ENCODE data around the gene G3BP2.
"Not testable (repeated sequence)": the region's sequence is repeated elsewhere in the genome, so short reads cannot be mapped to it uniquely, and the experiment has no call there.

The G3BP2 gene

GRCh38 chr4:75668596-75668995, 4.6 kb downstream of the G3BP2 start:
- no peak for TF ChIP-seq CTCF (IDR thresholded peaks at IDR 0.05; ENCODE audit: poor library complexity, severe bottlenecking)
- peaks cover 11% of the 10 kb centered on the region for H3K36me3 ChIP-seq (ENCODE audit: low read depth)
- no peak for ATAC-seq (ENCODE audit: low read depth)
- H3K27me3 ChIP-seq (ENCODE audit: insufficient read depth, poor library complexity, severe bottlenecking): no peaks in the 10 kb centered on the region
- no peak overlapping the region for H3K27ac ChIP-seq (ENCODE audit: poor library complexity, severe bottlenecking)
- peaks cover 2% of the 10 kb centered on the region for H3K9me3 ChIP-seq (ENCODE audit: severe bottlenecking)
- H3K4me1 ChIP-seq (ENCODE audit: insufficient read depth, poor library complexity, severe bottlenecking): peaks cover 17% of the 10 kb centered on the region
- no peak for DNase-seq (ENCODE audit: low spot score)
- H3K4me3 ChIP-seq (ENCODE audit: severe bottlenecking): no peak overlapping the region

GRCh38 chr4:75667636-75668035, 5.6 kb downstream of the G3BP2 start:
- Histone ChIP-seq H3K36me3 (ENCODE audit: low read depth) (peaks cover 11% of the 10 kb centered on the region), H3K4me1 (ENCODE audit: insufficient read depth, poor library complexity, severe bottlenecking) (peaks cover 17% of the 10 kb centered on the region)
- not testable (repeated sequence) for H3K27me3 ChIP-seq (ENCODE audit: insufficient read depth, poor library complexity, severe bottlenecking); H3K27ac ChIP-seq (ENCODE audit: poor library complexity, severe bottlenecking); H3K4me3 ChIP-seq (ENCODE audit: severe bottlenecking); DNase-seq (ENCODE audit: low spot score); ATAC-seq (ENCODE audit: low read depth); H3K9me3 ChIP-seq (ENCODE audit: severe bottlenecking)

- no peaks in the 10 kb centered on the region for H3K27me3 ChIP-seq (ENCODE audit: insufficient read depth, poor library complexity, severe bottlenecking)
- H3K36me3 ChIP-seq (ENCODE audit: low read depth): peaks cover 18% of the 10 kb centered on the region
- no peak overlapping the region for H3K27ac ChIP-seq (ENCODE audit: poor library complexity, severe bottlenecking)
- DNase-seq (ENCODE audit: low spot score) (no peak), ATAC-seq (ENCODE audit: low read depth) (no peak)
- no peak overlapping the region for H3K4me3 ChIP-seq (ENCODE audit: severe bottlenecking)
- peaks cover 2% of the 10 kb centered on the region for H3K9me3 ChIP-seq (ENCODE audit: severe bottlenecking)
- no peak for TF ChIP-seq CTCF (IDR thresholded peaks at IDR 0.05; ENCODE audit: poor library complexity, severe bottlenecking)
- H3K4me1 ChIP-seq (ENCODE audit: insufficient read depth, poor library complexity, severe bottlenecking): peaks cover 12% of the 10 kb centered on the region
Measured at GRCh38 chr4:75666299-75666698, 6.9 kb downstream of the G3BP2 start.

- not testable (repeated sequence) for ATAC-seq (ENCODE audit: low read depth); H3K9me3 ChIP-seq (ENCODE audit: severe bottlenecking)
- peaks cover 24% of the 10 kb centered on the region for H3K36me3 ChIP-seq (ENCODE audit: low read depth)
Measured at GRCh38 chr4:75664604-75665003, 8.6 kb downstream of the G3BP2 start.

GRCh38 chr4:75662626-75663025, 10.6 kb downstream of the G3BP2 start:
- Histone ChIP-seq H3K4me3 (ENCODE audit: severe bottlenecking) (no peak overlapping the region), H3K27me3 (ENCODE audit: insufficient read depth, poor library complexity, severe bottlenecking) (peaks cover 2% of the 10 kb centered on the region), H3K36me3 (ENCODE audit: low read depth) (peaks cover 44% of the 10 kb centered on the region), H3K27ac (ENCODE audit: poor library complexity, severe bottlenecking) (no peak overlapping the region), H3K4me1 (ENCODE audit: insufficient read depth, poor library complexity, severe bottlenecking) (peaks cover 25% of the 10 kb centered on the region), H3K9me3 (ENCODE audit: severe bottlenecking) (peaks cover 2% of the 10 kb centered on the region)
- DNase-seq (ENCODE audit: low spot score): no peak
- TF ChIP-seq CTCF (IDR thresholded peaks at IDR 0.05; ENCODE audit: poor library complexity, severe bottlenecking): no peak
- no peak for ATAC-seq (ENCODE audit: low read depth)

More at GRCh38 chr4:75664604-75665003, 8.6 kb downstream of the G3BP2 start:
- H3K27ac ChIP-seq (ENCODE audit: poor library complexity, severe bottlenecking); H3K4me3 ChIP-seq (ENCODE audit: severe bottlenecking); H3K27me3 ChIP-seq (ENCODE audit: insufficient read depth, poor library complexity, severe bottlenecking); DNase-seq (ENCODE audit: low spot score): not testable (repeated sequence)
- H3K4me1 ChIP-seq (ENCODE audit: insufficient read depth, poor library complexity, severe bottlenecking): peaks cover 15% of the 10 kb centered on the region

- Histone ChIP-seq H3K36me3 (ENCODE audit: low read depth) (peaks cover 65% of the 10 kb centered on the region), H3K4me1 (ENCODE audit: insufficient read depth, poor library complexity, severe bottlenecking) (peaks cover 23% of the 10 kb centered on the region), H3K4me3 (ENCODE audit: severe bottlenecking) (no peak overlapping the region), H3K27ac (ENCODE audit: poor library complexity, severe bottlenecking) (no peak overlapping the region), H3K27me3 (ENCODE audit: insufficient read depth, poor library complexity, severe bottlenecking) (peaks cover 2% of the 10 kb centered on the region), H3K9me3 (ENCODE audit: severe bottlenecking) (no peaks in the 10 kb centered on the region)
- TF ChIP-seq CTCF (IDR thresholded peaks at IDR 0.05; ENCODE audit: poor library complexity, severe bottlenecking): no peak
- DNase-seq (ENCODE audit: low spot score) (no peak), ATAC-seq (ENCODE audit: low read depth) (no peak)
Measured at GRCh38 chr4:75660491-75660890, 12.7 kb downstream of the G3BP2 start.

All from RWPE2 (cell line).